Thoracic aorta (tissue), 2 donors: Measurements from ENCODE around the gene CRYBA4. TPM values are rescaled to one million over a fixed set of nuclear protein-coding genes. Genes with fewer than 3 reads are reported as not detected.
A peak's percentile ranks its signal among the peaks of the same experiment; 100 is the strongest.

ENCODE experiments used
- ATAC-seq: fragments of 150-250 bp; one replicate; pipeline ENCODE4 v1.8.0; 2017; ENCODE audit warnings: low read depth; ENCODE audit not compliant: insufficient number of reproducible peaks, low FRiP score
- DNase-seq: peaks from one replicate; pipeline ENCODE4 v3.0.0-alpha.2; 2020; ENCODE audit warnings: low spot score
- H3K27ac ChIP-seq, 2 donors: fragments of 200-600 bp; sonication (generic); 1 replicate in 1 of 2; 2 replicates in 1 of 2; pipeline ENCODE4 v1.5.1; 2016; ENCODE audit warnings: mild to moderate bottlenecking in 2 of 2, moderate library complexity in 2 of 2
- H3K27me3 ChIP-seq: fragments of 200-600 bp; sonication (generic); replicated peaks from 2 replicates; pipeline ENCODE4 v1.6.0; 2016; ENCODE audit warnings: mild to moderate bottlenecking; ENCODE audit not compliant: insufficient read depth
- H3K36me3 ChIP-seq: fragments of 200-600 bp; sonication (generic); one replicate; pipeline ENCODE4 v1.5.1; 2016
- H3K4me1 ChIP-seq, 2 donors: fragments of 200-600 bp; sonication (generic); 1 replicate in 1 of 2; 2 replicates in 1 of 2; pipeline versions ENCODE4 v1.5.1 to v1.6.0; 2016; ENCODE audit warnings: low read depth in 2 of 2, mild to moderate bottlenecking in 1 of 2; ENCODE audit not compliant: control insufficient read depth in 1 of 2
- H3K4me3 ChIP-seq: fragments of 200-600 bp; sonication (generic); 2 replicates; pipeline ENCODE4 v1.5.1; 2016; ENCODE audit warnings: mild to moderate bottlenecking
- H3K9me3 ChIP-seq: fragments of 200-600 bp; sonication (generic); 2 replicates; pipeline ENCODE4 v1.5.1; 2016
- total RNA-seq, 2 donors: library from RNA; depleted of rRNA; stranded (reverse); fragments of >200 nt; gene quantifications; one replicate each; pipeline versions ENCODE4 v1.1.0 to v1.2.3, GENCODE V29; 2016
- TF ChIP-seq, protein P1 (sequence below): fragments of 200-600 bp; sonication (generic); IDR thresholded peaks from one replicate; pipeline ENCODE4 v1.5.1; 2019; ENCODE audit warnings: antibody characterized with exemption

Gene CRYBA4
- total RNA-seq, 2 donors from 2014 or later = not detected

- Histone ChIP-seq H3K4me3 (no peak overlapping the region), H3K27ac (no peak overlapping the region), H3K4me1 (peaks cover 14 to 22% of the 10 kb centered on the region in 2 donors), H3K36me3 (no peaks in the 10 kb centered on the region), H3K9me3 (no peaks in the 10 kb centered on the region), H3K27me3 (no peaks in the 10 kb centered on the region)
- no peak for DNase-seq
- ATAC-seq = no peak
- TF ChIP-seq, protein P1, sequence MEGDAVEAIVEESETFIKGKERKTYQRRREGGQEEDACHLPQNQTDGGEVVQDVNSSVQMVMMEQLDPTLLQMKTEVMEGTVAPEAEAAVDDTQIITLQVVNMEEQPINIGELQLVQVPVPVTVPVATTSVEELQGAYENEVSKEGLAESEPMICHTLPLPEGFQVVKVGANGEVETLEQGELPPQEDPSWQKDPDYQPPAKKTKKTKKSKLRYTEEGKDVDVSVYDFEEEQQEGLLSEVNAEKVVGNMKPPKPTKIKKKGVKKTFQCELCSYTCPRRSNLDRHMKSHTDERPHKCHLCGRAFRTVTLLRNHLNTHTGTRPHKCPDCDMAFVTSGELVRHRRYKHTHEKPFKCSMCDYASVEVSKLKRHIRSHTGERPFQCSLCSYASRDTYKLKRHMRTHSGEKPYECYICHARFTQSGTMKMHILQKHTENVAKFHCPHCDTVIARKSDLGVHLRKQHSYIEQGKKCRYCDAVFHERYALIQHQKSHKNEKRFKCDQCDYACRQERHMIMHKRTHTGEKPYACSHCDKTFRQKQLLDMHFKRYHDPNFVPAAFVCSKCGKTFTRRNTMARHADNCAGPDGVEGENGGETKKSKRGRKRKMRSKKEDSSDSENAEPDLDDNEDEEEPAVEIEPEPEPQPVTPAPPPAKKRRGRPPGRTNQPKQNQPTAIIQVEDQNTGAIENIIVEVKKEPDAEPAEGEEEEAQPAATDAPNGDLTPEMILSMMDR = no peak
Measured at GRCh38 chr22:26585104-26585790, 36.5 kb upstream of the CRYBA4 start.

DNA sequence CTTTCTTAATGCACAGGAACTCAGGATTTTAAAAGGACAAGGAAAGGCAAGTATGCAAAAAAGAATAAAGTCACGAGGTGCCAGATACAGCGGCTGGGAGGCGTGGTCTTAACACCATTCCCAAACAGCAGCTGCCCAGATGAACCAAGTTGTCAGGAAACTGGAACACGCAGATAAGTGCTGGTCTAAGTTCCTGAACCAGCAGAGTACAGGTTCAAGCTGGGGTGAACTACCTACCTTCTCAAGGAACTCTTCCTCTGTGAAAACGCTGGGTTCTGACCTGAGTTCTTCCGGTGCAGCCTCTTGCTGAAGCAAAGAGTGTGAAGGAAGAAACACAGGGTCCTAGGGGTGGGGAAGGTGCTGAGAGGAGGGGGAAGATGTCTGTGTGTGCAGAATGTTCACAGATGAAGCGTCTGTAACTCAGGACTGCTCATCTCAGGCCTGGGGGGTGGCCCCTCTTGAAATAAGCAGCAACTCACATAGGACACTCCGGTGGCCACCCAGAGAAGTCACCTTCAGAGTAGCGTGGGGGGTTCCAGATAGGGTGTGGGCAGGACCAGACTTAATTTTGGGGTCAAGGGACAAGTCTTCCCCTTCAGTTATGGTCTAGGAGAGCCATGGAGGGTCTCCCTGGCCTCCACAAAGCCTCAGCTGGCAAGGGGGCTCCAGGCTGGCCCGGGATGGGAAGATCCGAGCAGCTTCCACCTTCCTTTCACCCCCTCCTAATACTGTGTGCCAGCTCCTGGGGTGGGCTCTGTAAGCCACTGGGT lies 35.0 kb upstream of the CRYBA4 start:
- no peaks in the 10 kb centered on the region for H3K27me3 ChIP-seq

GRCh38 chr22:26587991-26588613 lies 33.7 kb upstream of the CRYBA4 start:
- Histone ChIP-seq H3K36me3 (no peaks in the 10 kb centered on the region), H3K9me3 (no peaks in the 10 kb centered on the region), H3K4me1 (peaks cover 18 to 29% of the 10 kb centered on the region in 2 donors), H3K27me3 (no peaks in the 10 kb centered on the region), H3K27ac (no peak overlapping the region), H3K4me3 (peak overlapping the region; percentile 99)
- TF ChIP-seq, protein P1 = no peak
- no peak for ATAC-seq
- no peak for DNase-seq

More for the DNA sequence above, 35.0 kb upstream of the CRYBA4 start:
- Histone ChIP-seq H3K36me3 (no peaks in the 10 kb centered on the region), H3K4me1 (peaks cover 18 to 29% of the 10 kb centered on the region in 2 donors), H3K27ac (no peak overlapping the region), H3K9me3 (no peaks in the 10 kb centered on the region), H3K4me3 (no peak overlapping the region)
- TF ChIP-seq, protein P1 = no peak
- ATAC-seq = no peak
- DNase-seq = no peak

GRCh38 chr22:26588729-26589366 lies 32.9 kb upstream of the CRYBA4 start:
- no peaks in the 10 kb centered on the region for H3K36me3 ChIP-seq
- no peaks in the 10 kb centered on the region for H3K27me3 ChIP-seq
- peak overlapping the region in 1 of 2 donors; percentile 50 for H3K27ac ChIP-seq
- no peak for ATAC-seq
- no peaks in the 10 kb centered on the region for H3K9me3 ChIP-seq
- no peak for DNase-seq
- TF ChIP-seq, protein P1 = no peak
- H3K4me3 ChIP-seq = peak overlapping the region; percentile 99
- H3K4me1 ChIP-seq = peaks cover 18 to 29% of the 10 kb centered on the region in 2 donors
